ENCODE measurements around the gene SMIM14.
A peak's percentile ranks its signal among the peaks of the same experiment; 100 is the strongest.

The SMIM14 gene

DNA sequence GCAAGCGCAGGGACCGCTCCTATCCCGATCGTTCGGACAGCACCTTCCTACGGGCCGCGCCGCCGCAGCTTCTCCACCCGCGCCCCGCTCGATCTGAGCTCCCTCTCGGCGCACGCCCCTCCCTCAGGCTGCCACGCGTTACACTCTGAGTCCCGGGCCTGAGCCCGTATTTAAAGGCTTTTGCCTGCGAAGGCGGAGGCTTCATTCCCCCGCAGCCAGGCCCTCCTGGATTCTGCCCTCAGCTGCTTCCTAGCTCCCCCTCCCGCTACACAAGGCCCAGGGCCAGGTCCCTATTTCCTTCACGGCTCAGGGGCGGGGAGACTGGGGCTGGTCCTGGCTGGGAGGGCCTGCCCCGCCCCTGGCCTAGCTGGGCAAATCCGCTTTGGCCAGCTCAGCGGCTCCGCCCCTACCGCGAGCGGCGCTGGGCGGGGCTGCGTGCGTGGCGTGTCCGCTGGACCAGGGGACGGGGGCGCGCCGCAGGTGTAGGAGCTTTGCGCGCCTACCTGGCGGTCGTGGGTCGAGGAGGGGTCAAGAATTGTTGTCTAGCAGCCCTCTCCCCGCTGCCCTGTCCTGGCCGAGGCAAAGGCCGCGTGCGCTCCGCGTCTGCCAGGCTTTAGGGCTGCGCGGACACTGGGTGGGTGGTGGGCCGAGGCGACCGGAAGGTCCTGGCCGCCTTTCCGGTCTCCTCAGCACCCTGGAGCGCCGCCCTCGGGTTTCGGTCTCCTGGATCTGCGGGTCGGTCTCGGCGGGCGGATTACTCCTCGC is 111.2 kb downstream of the SMIM14 start, which contains the start of gene UGDH:
Gene UGDH (minus strand): TSS at position 144 of the 765 bp plus-strand sequence. CDS start 5,927 bp downstream, outside the sequence.
- H3K23ac ChIP-seq (ENCODE audit: low read length in 2 of 2) = peak within 1 kb of the TSS in 1 of 2 experiments; percentile 92
- H2BK5ac ChIP-seq (ENCODE audit: low read depth, low read length, poor library complexity, severe bottlenecking) = peak within 1 kb of the TSS; percentile 88
- H3K9me3 ChIP-seq (ENCODE audit: control insufficient read depth, low read length) = peaks cover 5% of the 10 kb centered on the region
- H3K79me1 ChIP-seq (replicated peaks; ENCODE audit: low read length, poor library complexity, severe bottlenecking) = peaks cover 13% of the 10 kb centered on the region
- 1% methylated on average over 68 of the region's 73 CpGs for WGBS
- peak within 1 kb of the TSS; percentile 42 for H2AK5ac ChIP-seq (ENCODE audit: low read length, severe bottlenecking)
- H2BK120ac ChIP-seq (ENCODE audit: low read depth, low read length) = peak within 1 kb of the TSS; percentile 82
- H3K4me3 ChIP-seq (ENCODE audit: insufficient read depth in 1 of 2, low read depth in 1 of 2, low read length in 2 of 2) = peak within 1 kb of the TSS; percentile 94 to 98
- peak within 1 kb of the TSS; percentile 93 to 100 for H3K18ac ChIP-seq (ENCODE audit: low read depth in 1 of 2, low read length in 2 of 2)
- peak within 1 kb of the TSS; percentile 93 for H3K27ac ChIP-seq (ENCODE audit: low read length, poor library complexity, severe bottlenecking)
- H2AFZ ChIP-seq (ENCODE audit: low read depth, low read length) = peak within 1 kb of the TSS; percentile 76
- H3K9ac ChIP-seq (ENCODE audit: low read length) = peak within 1 kb of the TSS; percentile 98
- H3K4ac ChIP-seq (ENCODE audit: low read depth in 1 of 2, low read length in 2 of 2) = peak within 1 kb of the TSS; percentile 92 to 99
- H2BK12ac ChIP-seq (ENCODE audit: low read length in 2 of 2) = peak within 1 kb of the TSS; percentile 51 to 91
- peak within 1 kb of the TSS; percentile 36 to 96 for H3K14ac ChIP-seq (ENCODE audit: low read length in 2 of 2)
- peak within 1 kb of the TSS; percentile 98 for H4K8ac ChIP-seq (ENCODE audit: low read length)
- H3K4me2 ChIP-seq (ENCODE audit: low read length, poor library complexity, severe bottlenecking) = peak within 1 kb of the TSS; percentile 66
- no peaks in the 10 kb centered on the region for H3K27me3 ChIP-seq (ENCODE audit: control insufficient read depth in 1 of 2, insufficient read depth in 1 of 2, low read length in 2 of 2)
- peak within 1 kb of the TSS; percentile 98 for H4K91ac ChIP-seq (ENCODE audit: low read length)
- H3K36me3 ChIP-seq (ENCODE audit: control insufficient read depth in 1 of 2, insufficient read depth in 2 of 2, low read depth in 1 of 2, low read length in 2 of 2) = peaks cover 10 to 13% of the 10 kb centered on the region in 2 experiments
- H2BK15ac ChIP-seq (ENCODE audit: low read depth, poor library complexity, severe bottlenecking) = peak within 1 kb of the TSS; percentile 73
- peak; percentile 99 for DNase-seq
- peaks cover 14% of the 10 kb centered on the region for H3K4me1 ChIP-seq (ENCODE audit: control insufficient read depth, insufficient read depth, low read depth, low read length)

DNA sequence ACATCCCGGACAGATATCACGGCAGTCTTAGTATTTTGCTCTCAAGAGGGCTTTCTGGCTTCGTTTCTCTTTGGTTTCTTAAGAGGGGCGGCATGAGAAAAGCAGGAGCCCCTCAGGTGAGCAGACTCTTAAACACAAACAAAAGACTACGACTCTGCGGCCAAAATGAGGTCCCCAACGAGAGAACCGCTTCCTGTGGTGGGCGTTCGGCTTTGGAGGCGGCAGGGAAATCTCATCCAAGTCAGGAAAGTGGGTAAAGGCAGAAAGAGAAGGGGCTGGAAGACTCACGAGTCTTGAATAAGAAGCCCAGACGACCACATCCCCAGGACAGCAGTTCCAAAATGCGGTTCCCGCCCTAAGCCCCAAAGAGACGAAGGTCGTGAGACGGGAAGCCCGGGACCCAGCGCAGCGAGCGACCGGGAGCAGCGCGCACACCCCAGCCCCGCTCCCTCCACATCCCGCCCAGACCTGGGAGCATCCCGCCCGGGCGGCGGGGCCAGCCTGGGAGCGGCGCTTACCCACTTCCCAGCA is 111.8 kb downstream of the SMIM14 start:
- H2AK5ac ChIP-seq (ENCODE audit: low read length, severe bottlenecking) = peak overlapping the region; percentile 42
- peak overlapping the region; percentile 36 to 92 for H3K14ac ChIP-seq (ENCODE audit: low read length in 2 of 2)
- H3K4me1 ChIP-seq (ENCODE audit: control insufficient read depth, insufficient read depth, low read depth, low read length) = peaks cover 14% of the 10 kb centered on the region

DNA sequence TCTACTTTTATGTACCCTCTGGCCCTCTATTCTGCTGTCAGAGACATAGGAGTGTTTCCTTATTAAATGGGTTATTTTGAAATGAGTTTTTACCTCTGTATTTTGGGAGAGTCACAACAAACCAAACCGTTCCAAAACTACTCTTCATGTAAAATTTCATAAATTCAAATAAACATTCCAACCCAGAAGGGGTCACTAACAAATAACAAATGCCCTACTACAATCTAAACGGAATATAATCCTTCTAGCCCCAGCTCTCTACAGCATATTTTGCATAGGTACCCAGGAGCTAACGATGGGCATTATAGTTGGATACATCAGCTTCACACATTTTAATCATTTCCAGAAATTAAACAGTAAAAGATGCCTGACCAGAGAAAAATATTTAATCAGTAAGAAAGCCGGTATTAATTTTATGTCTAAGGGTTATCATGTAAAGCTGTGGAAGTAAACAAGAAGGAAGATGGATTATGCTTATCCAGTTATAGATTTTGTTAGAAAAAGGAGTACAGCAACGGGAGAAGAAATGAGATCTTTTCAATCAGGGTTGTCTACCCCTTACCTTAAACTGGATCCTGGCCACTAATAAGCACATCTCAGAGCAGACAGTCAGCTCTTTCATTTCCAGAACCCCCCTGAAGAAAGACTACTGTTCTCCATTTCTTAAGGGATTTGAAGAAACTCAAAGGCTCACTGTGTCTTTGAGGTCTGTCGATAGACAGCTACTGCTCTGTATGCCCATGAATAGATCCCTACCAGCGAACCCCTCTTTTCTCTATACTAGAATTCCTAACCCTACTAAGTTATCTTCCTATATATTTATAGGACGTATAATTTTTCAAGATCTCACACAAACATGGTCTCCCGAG is 112.6 kb downstream of the SMIM14 start:
- no peak overlapping the region for H3K23ac ChIP-seq (ENCODE audit: low read length in 2 of 2)
- H3K9me3 ChIP-seq (ENCODE audit: control insufficient read depth, low read length) = no peaks in the 10 kb centered on the region
- H3K4me3 ChIP-seq (ENCODE audit: insufficient read depth in 1 of 2, low read depth in 1 of 2, low read length in 2 of 2) = peak overlapping the region; percentile 94 to 98
- no peak overlapping the region for H4K91ac ChIP-seq (ENCODE audit: low read length)
- H3K79me1 ChIP-seq (replicated peaks; ENCODE audit: low read length, poor library complexity, severe bottlenecking) = peaks cover 8% of the 10 kb centered on the region
- H3K9ac ChIP-seq (ENCODE audit: low read length) = peak overlapping the region; percentile 98
- WGBS = 23% methylated on average over 8 of the region's 9 CpGs
- no peak overlapping the region for H3K14ac ChIP-seq (ENCODE audit: low read length in 2 of 2)
- no peak overlapping the region for H4K8ac ChIP-seq (ENCODE audit: low read length)
- H3K4me2 ChIP-seq (ENCODE audit: low read length, poor library complexity, severe bottlenecking) = peak overlapping the region; percentile 66
- H3K27ac ChIP-seq (ENCODE audit: low read length, poor library complexity, severe bottlenecking) = peak overlapping the region; percentile 93
- H2BK120ac ChIP-seq (ENCODE audit: low read depth, low read length) = no peak overlapping the region
- no peak overlapping the region for H2BK15ac ChIP-seq (ENCODE audit: low read depth, poor library complexity, severe bottlenecking)
- H2AFZ ChIP-seq (ENCODE audit: low read depth, low read length) = no peak overlapping the region
- H3K4ac ChIP-seq (ENCODE audit: low read depth in 1 of 2, low read length in 2 of 2) = peak overlapping the region in 1 of 2 experiments; percentile 93
- H3K27me3 ChIP-seq (ENCODE audit: control insufficient read depth in 1 of 2, insufficient read depth in 1 of 2, low read length in 2 of 2) = no peaks in the 10 kb centered on the region
- H3K4me1 ChIP-seq (ENCODE audit: control insufficient read depth, insufficient read depth, low read depth, low read length) = peaks cover 14% of the 10 kb centered on the region
- peaks cover 4 to 6% of the 10 kb centered on the region in 2 experiments for H3K36me3 ChIP-seq (ENCODE audit: control insufficient read depth in 1 of 2, insufficient read depth in 2 of 2, low read depth in 1 of 2, low read length in 2 of 2)
- DNase-seq = peak; percentile 8
- H3K18ac ChIP-seq (ENCODE audit: low read depth in 1 of 2, low read length in 2 of 2) = peak overlapping the region; percentile 69 to 98
- H2BK5ac ChIP-seq (ENCODE audit: low read depth, low read length, poor library complexity, severe bottlenecking) = no peak overlapping the region
- no peak overlapping the region for H2BK12ac ChIP-seq (ENCODE audit: low read length in 2 of 2)
- H2AK5ac ChIP-seq (ENCODE audit: low read length, severe bottlenecking) = no peak overlapping the region

More for the DNA sequence above, 111.8 kb downstream of the SMIM14 start:
- peak overlapping the region; percentile 69 to 98 for H3K18ac ChIP-seq (ENCODE audit: low read depth in 1 of 2, low read length in 2 of 2)
- H2BK120ac ChIP-seq (ENCODE audit: low read depth, low read length) = peak overlapping the region; percentile 42
- peaks cover 10% of the 10 kb centered on the region for H3K79me1 ChIP-seq (replicated peaks; ENCODE audit: low read length, poor library complexity, severe bottlenecking)
- peak overlapping the region; percentile 24 to 93 for H3K4ac ChIP-seq (ENCODE audit: low read depth in 1 of 2, low read length in 2 of 2)
- peak overlapping the region; percentile 66 for H3K4me2 ChIP-seq (ENCODE audit: low read length, poor library complexity, severe bottlenecking)
- H2BK5ac ChIP-seq (ENCODE audit: low read depth, low read length, poor library complexity, severe bottlenecking) = peak overlapping the region; percentile 88
- H3K23ac ChIP-seq (ENCODE audit: low read length in 2 of 2) = peak overlapping the region in 1 of 2 experiments; percentile 92
- H3K9ac ChIP-seq (ENCODE audit: low read length) = peak overlapping the region; percentile 98
- H4K91ac ChIP-seq (ENCODE audit: low read length) = peak overlapping the region; percentile 87
- H3K27me3 ChIP-seq (ENCODE audit: control insufficient read depth in 1 of 2, insufficient read depth in 1 of 2, low read length in 2 of 2) = no peaks in the 10 kb centered on the region
- DNase-seq = no peak
- peak overlapping the region in 1 of 2 experiments; percentile 6 for H2BK12ac ChIP-seq (ENCODE audit: low read length in 2 of 2)
- WGBS = under 1% methylated on average over 31 of the region's 33 CpGs
- peaks cover 5 to 9% of the 10 kb centered on the region in 2 experiments for H3K36me3 ChIP-seq (ENCODE audit: control insufficient read depth in 1 of 2, insufficient read depth in 2 of 2, low read depth in 1 of 2, low read length in 2 of 2)
- no peak overlapping the region for H2BK15ac ChIP-seq (ENCODE audit: low read depth, poor library complexity, severe bottlenecking)
- H3K27ac ChIP-seq (ENCODE audit: low read length, poor library complexity, severe bottlenecking) = peak overlapping the region; percentile 93
- no peak overlapping the region for H4K8ac ChIP-seq (ENCODE audit: low read length)
- peaks cover 1% of the 10 kb centered on the region for H3K9me3 ChIP-seq (ENCODE audit: control insufficient read depth, low read length)
- H2AFZ ChIP-seq (ENCODE audit: low read depth, low read length) = no peak overlapping the region
- H3K4me3 ChIP-seq (ENCODE audit: insufficient read depth in 1 of 2, low read depth in 1 of 2, low read length in 2 of 2) = peak overlapping the region; percentile 94 to 98

All from mesenchymal stem cell (in vitro differentiated cells and primary cell).